Forelimb muscle (tissue), 1 donor: ENCODE results near the gene ADAM22. TPM values are rescaled to one million over a fixed set of nuclear protein-coding genes. Genes with fewer than 3 reads are reported as not detected.

Experiments used
- DNase-seq: peaks from one replicate; pipeline ENCODE4 v3.0.0-alpha.2; 2013; ENCODE audit warnings: low read depth
- polyA plus RNA-seq: library from polyadenylated mRNA; unstranded; fragments of 120-200 nt; gene quantifications from one replicate; pipeline ENCODE4 v1.2.1, GENCODE V29; 2013; ENCODE audit not compliant: insufficient read length

Gene ADAM22
- polyA plus RNA-seq, 1 donor: 9.1 TPM

- no peak for DNase-seq
Measured at GRCh38 chr7:88215295-88215694, 281.2 kb downstream of the ADAM22 start.

GRCh38 chr7:88216276-88216675, 282.2 kb downstream of the ADAM22 start:
- no peak for DNase-seq

GRCh38 chr7:88217675-88218428, 283.8 kb downstream of the ADAM22 start:
- DNase-seq: no peak

- DNase-seq: no peak
Measured at GRCh38 chr7:88218429-88218745, 284.3 kb downstream of the ADAM22 start.

GRCh38 chr7:88218836-88219605, 285.0 kb downstream of the ADAM22 start:
- DNase-seq: no peak

GRCh38 chr7:88219781-88220747, 286.0 kb downstream of the ADAM22 start, which contains the start of gene SRI:
SRI (minus strand) TSS chr7:88220038; CDS start chr7:88220026, 12 bp downstream.
- peak; percentile 32 for DNase-seq

GRCh38 chr7:88223265-88223664, 289.2 kb downstream of the ADAM22 start:
- DNase-seq: no peak

- no peak for DNase-seq
Measured at GRCh38 chr7:88224601-88225275, 290.7 kb downstream of the ADAM22 start.

GRCh38 chr7:88226201-88226600, 292.1 kb downstream of the ADAM22 start:
- DNase-seq: no peak

GRCh38 chr7:88226886-88227516, 292.9 kb downstream of the ADAM22 start:
- no peak for DNase-seq

GRCh38 chr7:88229302-88229995, 295.4 kb downstream of the ADAM22 start:
- DNase-seq: no peak

GRCh38 chr7:88230646-88231045, 296.6 kb downstream of the ADAM22 start:
- no peak for DNase-seq

- no peak for DNase-seq
Measured at GRCh38 chr7:88233828-88234227, 299.8 kb downstream of the ADAM22 start.

- DNase-seq: no peak
Measured at GRCh38 chr7:88239852-88240251, 305.8 kb downstream of the ADAM22 start.

GRCh38 chr7:88243345-88243909, 309.4 kb downstream of the ADAM22 start:
- DNase-seq: peak; percentile 40

- DNase-seq: no peak
Measured at GRCh38 chr7:88244258-88244657, 310.2 kb downstream of the ADAM22 start.
